GM12865 (cell line): Measurements from ENCODE around the gene ZRANB3.

Experiments used
- DNase-seq: peaks from one replicate; pipeline ENCODE4 v3.0.0; 2010; ENCODE audit warnings: low read depth
- H3K4me3 ChIP-seq: 2 replicates; pipeline ENCODE4 v1.5.1; 2011; ENCODE audit warnings: mild to moderate bottlenecking, low read depth, low read length, control low read depth
- CTCF ChIP-seq: IDR thresholded peaks from 2 replicates; pipeline ENCODE4 v1.5.1; 2011; ENCODE audit warnings: low read length, control low read depth, low read depth, inconsistent platforms; ENCODE audit not compliant: insufficient read depth; ENCODE audit errors: missing control alignments

Gene ZRANB3

GRCh38 chr2:135212757-135213156 lies 318.3 kb downstream of the ZRANB3 start:
- no peak for DNase-seq
- no peak for TF ChIP-seq CTCF
- no peak overlapping the region for H3K4me3 ChIP-seq

DNA sequence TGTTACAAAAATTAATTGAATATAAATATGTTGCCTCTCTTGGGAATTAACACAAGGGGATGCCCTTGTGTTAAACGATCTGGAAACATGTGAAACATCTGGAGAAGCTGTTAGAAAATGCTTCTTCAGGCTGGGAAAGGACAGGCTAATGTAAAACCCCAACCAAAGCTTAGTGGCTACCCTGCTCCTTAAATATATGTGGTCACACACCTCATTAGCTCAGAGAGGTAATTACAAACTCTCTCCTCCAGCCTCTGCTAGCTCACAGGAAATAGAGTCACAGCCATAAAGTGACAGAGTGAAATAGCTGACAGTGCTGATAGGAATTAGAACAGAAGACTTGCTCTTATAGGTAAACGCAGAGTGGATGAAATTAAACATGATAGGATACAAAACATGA lies 323.0 kb downstream of the ZRANB3 start:
- no peak for DNase-seq
- no peak overlapping the region for H3K4me3 ChIP-seq
- no peak for TF ChIP-seq CTCF

DNA sequence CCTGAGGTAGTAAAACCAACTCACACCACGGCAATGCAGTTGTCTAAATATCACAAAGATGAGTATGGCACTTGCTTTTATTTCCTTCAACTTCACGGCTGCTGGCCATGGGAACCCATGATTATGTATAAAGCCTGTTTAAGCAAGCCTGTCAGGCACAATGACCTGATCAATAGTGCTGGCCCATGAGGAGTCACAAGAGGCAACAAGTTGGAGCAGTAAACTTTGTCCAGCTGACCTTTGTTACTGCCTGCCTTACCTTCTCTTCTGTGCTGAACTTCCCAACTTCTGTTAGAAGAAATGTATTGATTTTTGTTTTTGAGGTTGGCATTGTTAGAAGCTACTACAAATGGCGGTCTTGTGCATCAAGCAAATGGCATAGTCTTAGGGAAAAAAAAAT lies 327.1 kb downstream of the ZRANB3 start:
- no peak overlapping the region for H3K4me3 ChIP-seq
- TF ChIP-seq CTCF = no peak
- DNase-seq = no peak

GRCh38 chr2:135202751-135203150 lies 328.3 kb downstream of the ZRANB3 start:
- no peak for DNase-seq
- no peak for TF ChIP-seq CTCF
- H3K4me3 ChIP-seq = no peak overlapping the region

DNA sequence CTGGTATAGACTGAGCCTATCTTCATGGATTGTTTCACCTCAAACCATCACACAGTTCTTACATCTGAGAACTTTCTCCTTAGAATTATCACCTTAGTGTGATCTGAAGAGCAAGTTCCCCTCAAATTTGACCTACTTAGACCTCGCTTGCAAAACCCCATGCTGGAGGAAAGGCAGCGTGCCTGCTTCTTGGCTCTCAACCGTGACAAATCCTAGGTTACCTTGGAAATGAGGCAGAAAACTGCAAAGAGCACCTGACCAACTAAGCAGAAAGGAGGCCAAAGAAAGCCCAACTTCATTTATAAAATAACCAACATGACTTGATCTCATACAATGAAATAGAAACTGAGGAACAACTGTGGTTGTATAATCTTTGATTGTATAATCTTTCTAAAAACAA lies 332.5 kb downstream of the ZRANB3 start:
- DNase-seq = no peak
- no peak overlapping the region for H3K4me3 ChIP-seq
- no peak for TF ChIP-seq CTCF

DNA sequence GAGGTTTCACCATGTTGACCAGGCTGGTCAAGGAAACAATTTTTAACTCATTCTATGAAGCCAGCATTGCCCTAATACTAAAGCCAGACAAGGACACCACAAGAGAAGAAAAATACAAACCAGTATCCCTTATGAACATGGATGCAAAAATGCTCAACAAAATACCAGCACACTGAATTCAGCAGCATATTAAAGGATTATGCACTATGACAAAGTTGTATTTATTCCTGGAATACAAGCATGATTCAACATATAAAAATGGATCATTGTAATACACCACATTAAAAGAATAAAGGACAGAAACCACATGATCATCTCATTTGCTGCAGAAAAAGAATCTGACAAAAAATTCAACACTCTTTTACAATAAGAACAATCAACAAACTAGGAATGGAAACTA lies 340.2 kb downstream of the ZRANB3 start:
- H3K4me3 ChIP-seq = no peak overlapping the region
- no peak for DNase-seq
- TF ChIP-seq CTCF = no peak

GRCh38 chr2:135189148-135189547 lies 341.9 kb downstream of the ZRANB3 start:
- no peak for DNase-seq

More at GRCh38 chr2:135189148-135189547, 341.9 kb downstream of the ZRANB3 start:
- H3K4me3 ChIP-seq = no peak overlapping the region
- TF ChIP-seq CTCF = no peak
